ENCODE measurements around the gene NTRK3. TPM values are rescaled to one million over a fixed set of nuclear protein-coding genes. Genes with fewer than 3 reads are reported as not detected.

Gene NTRK3
- total RNA-seq, 1 experiment from 2014 or later, result not detected

GRCh38 chr15:88017753-88018152, 238.8 kb downstream of the NTRK3 start:
- no peaks in the 10 kb centered on the region for H3K27me3 ChIP-seq (replicated peaks; ENCODE audit: control insufficient read depth, insufficient read depth, low read length)
- no TSS peak for BruUV-seq (replicated peaks)
- H3K4me3 ChIP-seq (ENCODE audit: low read depth, low read length), result no peak overlapping the region
- no peak overlapping the region for H3K27ac Mint-ChIP-seq (ENCODE audit: unreplicated experiment)
- DNase-seq, result no peak
- no peak overlapping the region for H3K4me3 Mint-ChIP-seq (ENCODE audit: unreplicated experiment)
- ChIA-PET POLR2A (no interaction called here), CTCF (no interaction called here)
- no peaks in the 10 kb centered on the region for H3K36me3 ChIP-seq (ENCODE audit: control insufficient read depth, insufficient read depth, low read length)
- H3K4me1 ChIP-seq, result no peaks in the 10 kb centered on the region
- peaks cover 13% of the 10 kb centered on the region for H3K27me3 Mint-ChIP-seq (ENCODE audit: insufficient read depth, unreplicated experiment)
- H3K4me1 Mint-ChIP-seq (ENCODE audit: low read depth, unreplicated experiment), result no peaks in the 10 kb centered on the region
- H3K36me3 Mint-ChIP-seq (ENCODE audit: insufficient read depth, unreplicated experiment), result no peaks in the 10 kb centered on the region
- H3K9me3 Mint-ChIP-seq (ENCODE audit: unreplicated experiment), result no peaks in the 10 kb centered on the region
- H3K9me3 ChIP-seq, result no peaks in the 10 kb centered on the region
- intact Hi-C loops (cut with micrococcal nuclease; ENCODE audit: unreplicated experiment), result no loop called here
- no peak for TF ChIP-seq CTCF (IDR thresholded peaks at IDR 0.05; ENCODE audit: insufficient read depth in 1 of 2, low read depth in 1 of 2, low read length in 1 of 2, severe bottlenecking in 1 of 2, unreplicated experiment in 1 of 2)

DNA sequence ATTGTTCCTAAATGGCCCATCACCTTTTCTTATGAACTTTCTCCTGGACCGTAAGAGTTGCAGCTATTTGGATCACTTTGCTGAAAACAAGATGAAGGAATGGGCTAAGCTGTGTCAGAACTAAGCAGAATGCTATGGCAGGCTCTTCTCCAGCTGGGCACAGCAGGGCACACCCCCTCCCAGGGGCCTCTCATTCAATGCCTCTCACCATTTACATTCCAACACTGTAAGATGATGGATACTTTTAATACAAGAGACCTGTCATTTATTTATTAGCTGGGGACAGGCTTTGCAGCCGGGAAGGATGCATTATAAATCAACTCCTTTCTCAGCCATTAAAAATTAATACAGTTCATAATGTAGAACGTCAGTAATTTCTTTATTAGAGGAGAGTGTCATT, 240.1 kb downstream of the NTRK3 start:
- ChIA-PET POLR2A (no interaction called here), CTCF (no interaction called here)
- Histone ChIP-seq H3K9me3 (no peaks in the 10 kb centered on the region), H3K27me3 (replicated peaks; ENCODE audit: control insufficient read depth, insufficient read depth, low read length) (no peaks in the 10 kb centered on the region), H3K4me3 (ENCODE audit: low read depth, low read length) (no peak overlapping the region), H3K36me3 (ENCODE audit: control insufficient read depth, insufficient read depth, low read length) (no peaks in the 10 kb centered on the region), H3K4me1 (no peaks in the 10 kb centered on the region)
- no peak for DNase-seq
- Mint-ChIP-seq H3K36me3 (ENCODE audit: insufficient read depth, unreplicated experiment) (no peaks in the 10 kb centered on the region), H3K27me3 (ENCODE audit: insufficient read depth, unreplicated experiment) (peaks cover 13% of the 10 kb centered on the region), H3K9me3 (ENCODE audit: unreplicated experiment) (no peaks in the 10 kb centered on the region), H3K4me3 (ENCODE audit: unreplicated experiment) (no peak overlapping the region), H3K27ac (ENCODE audit: unreplicated experiment) (no peak overlapping the region), H3K4me1 (ENCODE audit: low read depth, unreplicated experiment) (no peaks in the 10 kb centered on the region)
- no peak for TF ChIP-seq CTCF (IDR thresholded peaks at IDR 0.05; ENCODE audit: insufficient read depth in 1 of 2, low read depth in 1 of 2, low read length in 1 of 2, severe bottlenecking in 1 of 2, unreplicated experiment in 1 of 2)
- intact Hi-C loops (cut with micrococcal nuclease; ENCODE audit: unreplicated experiment), result no loop called here
- no TSS peak for BruUV-seq (replicated peaks)

- CTCF ChIA-PET, result interaction anchor here (0.6 kb wide), 1 partner anchor 253 kb away, joined by 4 read pairs; no protein-coding TSS in a partner anchor
- Histone ChIP-seq H3K27me3 (replicated peaks; ENCODE audit: control insufficient read depth, insufficient read depth, low read length) (no peaks in the 10 kb centered on the region), H3K4me1 (no peaks in the 10 kb centered on the region), H3K9me3 (no peaks in the 10 kb centered on the region), H3K4me3 (ENCODE audit: low read depth, low read length) (no peak overlapping the region), H3K36me3 (ENCODE audit: control insufficient read depth, insufficient read depth, low read length) (no peaks in the 10 kb centered on the region)
- Mint-ChIP-seq H3K4me1 (ENCODE audit: low read depth, unreplicated experiment) (no peaks in the 10 kb centered on the region), H3K27me3 (ENCODE audit: insufficient read depth, unreplicated experiment) (peaks cover 9% of the 10 kb centered on the region), H3K36me3 (ENCODE audit: insufficient read depth, unreplicated experiment) (no peaks in the 10 kb centered on the region), H3K9me3 (ENCODE audit: unreplicated experiment) (no peaks in the 10 kb centered on the region), H3K27ac (ENCODE audit: unreplicated experiment) (no peak overlapping the region), H3K4me3 (ENCODE audit: unreplicated experiment) (no peak overlapping the region)
- no TSS peak for BruUV-seq (replicated peaks)
- POLR2A ChIA-PET, result no interaction called here
- no peak for DNase-seq
- intact Hi-C loops (cut with micrococcal nuclease; ENCODE audit: unreplicated experiment), result no loop called here
- TF ChIP-seq CTCF (IDR thresholded peaks at IDR 0.05; ENCODE audit: insufficient read depth in 1 of 2, low read depth in 1 of 2, low read length in 1 of 2, severe bottlenecking in 1 of 2, unreplicated experiment in 1 of 2), result no peak
Measured at GRCh38 chr15:88015228-88015860, 241.2 kb downstream of the NTRK3 start.

All from Caco-2 (cell line).